GOT3 (cell line): Measurements from ENCODE around the gene GTF3C4.

Experiments
- DNase-seq: peaks from one replicate; lab custom pipeline; 2025; ENCODE audit warnings: mixed read lengths; lab: John Stamatoyannopoulos, UW

GTF3C4 gene

GRCh38 chr9:132647355-132647754 is 22.9 kb upstream of the GTF3C4 start:
- peak; percentile 38 for DNase-seq

- DNase-seq, result no peak
Observed at GRCh38 chr9:132647806-132648205, 22.5 kb upstream of the GTF3C4 start.

- DNase-seq, result no peak
Observed at GRCh38 chr9:132648283-132648682, 22.0 kb upstream of the GTF3C4 start.

- DNase-seq, result no peak
Observed at GRCh38 chr9:132648685-132649084, 21.6 kb upstream of the GTF3C4 start.

GRCh38 chr9:132651259-132651658 is 19.0 kb upstream of the GTF3C4 start:
- no peak for DNase-seq

- no peak for DNase-seq
Observed at GRCh38 chr9:132656299-132656698, 14.0 kb upstream of the GTF3C4 start.

GRCh38 chr9:132662152-132662945 is 7.9 kb upstream of the GTF3C4 start:
- no peak for DNase-seq

GRCh38 chr9:132663117-132663516 is 7.1 kb upstream of the GTF3C4 start:
- DNase-seq, result no peak

GRCh38 chr9:132663851-132664250 is 6.4 kb upstream of the GTF3C4 start:
- DNase-seq, result no peak

- DNase-seq, result no peak
Observed at GRCh38 chr9:132669319-132669697, 956 bp upstream of the GTF3C4 start.

- DNase-seq, result peak; percentile 40
Observed at GRCh38 chr9:132669698-132670456, 387 bp upstream of the GTF3C4 start, which contains the start of gene DDX31. Gene DDX31 (minus strand): TSS chr9:132669983. CDS start chr9:132669934, 49 bp downstream.

GRCh38 chr9:132671620-132672412 is 1.6 kb downstream of the GTF3C4 start:
- no peak for DNase-seq

- no peak for DNase-seq
Observed at GRCh38 chr9:132672413-132672690, 2.1 kb downstream of the GTF3C4 start.

GRCh38 chr9:132673355-132673754 is 3.1 kb downstream of the GTF3C4 start:
- DNase-seq, result no peak

- DNase-seq, result no peak
Observed at GRCh38 chr9:132674485-132674884, 4.2 kb downstream of the GTF3C4 start.

GRCh38 chr9:132677976-132678375 is 7.7 kb downstream of the GTF3C4 start:
- DNase-seq, result no peak

GRCh38 chr9:132679946-132680625 is 9.8 kb downstream of the GTF3C4 start:
- DNase-seq, result no peak

GRCh38 chr9:132681561-132681960 is 11.3 kb downstream of the GTF3C4 start:
- DNase-seq, result no peak

GRCh38 chr9:132683873-132684272 is 13.6 kb downstream of the GTF3C4 start:
- no peak for DNase-seq

- DNase-seq, result no peak
Observed at GRCh38 chr9:132690696-132691095, 20.4 kb downstream of the GTF3C4 start.

- no peak for DNase-seq
Observed at GRCh38 chr9:132694144-132694543, 23.9 kb downstream of the GTF3C4 start.

- no peak for DNase-seq
Observed at GRCh38 chr9:132697230-132697629, 27.0 kb downstream of the GTF3C4 start.
